GM13976 (cell line): ENCODE results near the gene CRACR2A.

ENCODE experiments used
- DNase-seq: peaks from one replicate; pipeline ENCODE4 v3.0.0; 2012; ENCODE audit warnings: low spot score
- CTCF ChIP-seq: IDR thresholded peaks from 2 replicates; pipeline ENCODE4 v1.5.1; 2012; ENCODE audit warnings: borderline replicate concordance, mild to moderate bottlenecking; ENCODE audit not compliant: insufficient read depth; ENCODE audit errors: extremely low read depth, missing control alignments, control extremely low read depth
- in situ Hi-C: fragments of 300-500 bp; cut with MboI; formaldehyde crosslinking; loops from one replicate; pipeline ENCODE4 v1.12.0; 2022; ENCODE audit warnings: low sequenced_read_pairs, mixed read lengths, inconsistent platforms; ENCODE audit not compliant: unreplicated experiment

Gene CRACR2A

GRCh38 chr12:3705354-3705675, 47.6 kb downstream of the CRACR2A start:
- no peak for DNase-seq
- TF ChIP-seq CTCF = no peak
- in situ Hi-C loops = no loop called here

GRCh38 chr12:3704512-3705353, 48.2 kb downstream of the CRACR2A start:
- in situ Hi-C loops = no loop called here
- DNase-seq = peak; percentile 35
- no peak for TF ChIP-seq CTCF

DNA sequence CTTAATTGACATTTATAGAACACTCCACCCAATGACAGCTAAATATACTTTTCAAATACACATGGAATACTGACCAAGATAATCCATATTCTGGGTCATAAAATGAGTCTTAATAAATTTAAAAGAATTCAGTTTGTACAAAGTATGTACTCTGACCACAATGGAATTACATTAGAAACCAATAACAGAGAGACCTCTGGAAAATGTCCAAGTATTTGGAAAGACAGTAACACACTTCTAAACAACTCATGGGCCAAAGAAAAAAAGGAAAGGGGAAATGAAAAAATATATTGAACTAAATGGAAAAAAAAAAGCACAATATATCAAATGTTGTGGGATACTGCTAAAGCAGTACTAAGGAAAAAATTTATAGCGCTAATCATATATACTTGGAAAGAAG, 52.0 kb downstream of the CRACR2A start:
- TF ChIP-seq CTCF = no peak
- in situ Hi-C loops = no loop called here
- no peak for DNase-seq

DNA sequence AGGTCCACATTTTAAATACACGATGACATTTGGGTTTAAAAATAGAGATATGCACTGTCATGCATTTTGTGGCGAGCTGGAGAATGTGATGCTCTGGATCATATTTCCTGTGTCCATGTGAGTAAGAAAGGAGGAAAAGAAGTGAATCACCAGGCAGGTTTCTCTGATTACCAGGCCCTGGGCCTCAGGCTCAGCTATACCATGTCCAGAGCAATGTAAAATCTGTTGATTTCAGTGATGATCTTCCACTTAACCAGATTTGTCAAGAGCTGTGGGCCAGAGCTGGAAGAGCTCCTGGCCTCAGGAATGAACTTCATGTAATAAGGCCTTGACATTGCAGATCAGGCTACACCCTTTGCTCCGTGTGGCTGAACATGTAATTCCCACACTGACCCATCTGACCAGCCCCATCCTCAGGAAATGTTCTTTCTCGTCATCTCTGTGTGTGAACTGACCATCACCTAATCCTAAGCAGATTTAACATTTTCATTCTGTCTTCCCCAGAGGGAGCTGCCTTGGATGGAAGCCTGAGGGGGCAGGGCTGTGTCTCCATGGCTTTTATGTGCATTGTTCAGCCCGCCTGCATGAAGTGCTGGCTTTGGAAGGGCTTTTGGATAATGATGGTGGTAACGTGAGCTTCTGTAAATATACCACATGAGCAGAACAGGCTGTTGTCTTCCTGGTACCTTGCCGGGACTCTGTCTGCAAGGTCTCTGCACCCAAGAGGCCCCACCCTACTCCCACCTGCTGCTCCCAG, 54.5 kb downstream of the CRACR2A start:
- no peak for TF ChIP-seq CTCF
- in situ Hi-C loops = no loop called here
- DNase-seq = no peak

- in situ Hi-C loops = no loop called here
- no peak for TF ChIP-seq CTCF
- no peak for DNase-seq
These were observed 55.5 kb downstream of the CRACR2A start for GRCh38 chr12:3697311-3697870.

DNA sequence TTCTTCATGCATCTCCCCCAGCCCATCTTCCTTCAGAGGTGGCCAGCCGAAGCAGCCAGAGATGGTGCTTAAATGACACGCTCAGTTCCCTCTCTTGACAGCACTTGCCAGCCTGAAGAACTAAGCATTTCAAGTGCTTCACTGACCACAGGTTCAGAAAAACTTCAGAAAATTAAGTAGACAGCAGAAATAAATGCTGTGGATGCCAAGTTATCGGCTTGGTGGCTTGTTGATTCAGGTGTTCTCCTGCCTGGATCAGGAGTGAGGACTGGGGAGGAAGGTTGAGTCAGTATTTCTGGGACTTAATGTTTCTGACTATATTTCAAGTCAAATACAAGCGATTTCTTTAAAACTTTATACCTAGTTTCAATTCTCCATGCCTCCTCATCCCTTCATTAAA, 58.2 kb downstream of the CRACR2A start:
- TF ChIP-seq CTCF = no peak
- in situ Hi-C loops = no loop called here
- DNase-seq = no peak
